CD4-positive, alpha-beta T cell (primary cell): ENCODE data around the gene C19orf81. TPM values are rescaled to one million over a fixed set of nuclear protein-coding genes. Genes with fewer than 3 reads are reported as not detected.

Experiments used
- ATAC-seq: fragments of 200-7000 bp; cut with Tn5 transposase; one replicate; pipeline ENCODE4 v1.10.0; 2022; ENCODE audit warnings: mild to moderate bottlenecking; ENCODE audit not compliant: poor library complexity
- CTCF ChIA-PET: fragments of 350-600 bp; sonication (Branson Sonifier 250); formaldehyde crosslinking; loops from one replicate; lab custom pipeline; 2021; ENCODE audit warnings: antibody characterized with exemption, inconsistent platforms; lab: Charles Lee
- POLR2A ChIA-PET: fragments of 350-600 bp; sonication (Branson Sonifier 250); formaldehyde crosslinking; loops from one replicate; lab custom pipeline; 2021; ENCODE audit warnings: antibody characterized with exemption, inconsistent platforms; lab: Charles Lee
- DNase-seq, 14 experiments: peaks; one replicate each; pipeline ENCODE4 v3.0.0-alpha.2; 2013 to 2020; ENCODE audit warnings: mixed read lengths in 2 of 14
- H3K27ac ChIP-seq, 2 donors: one replicate each; pipeline versions ENCODE4 v1.5.1 to v1.7.0; 2013; ENCODE audit warnings: low read length in 2 of 2, low read depth in 1 of 2, mild to moderate bottlenecking in 1 of 2
- H3K27me3 ChIP-seq, 2 experiments: 1 replicate in 1 of 2; 2 replicates in 1 of 2; pipeline versions ENCODE4 v1.6.1 to v1.7.0; 2013; ENCODE audit warnings: low read length in 2 of 2, control low read depth in 1 of 2, mild to moderate bottlenecking in 1 of 2, moderate library complexity in 1 of 2; ENCODE audit not compliant: insufficient read depth in 2 of 2, control insufficient read depth in 1 of 2
- H3K36me3 ChIP-seq: one replicate; pipeline ENCODE4 v1.6.1; 2013; ENCODE audit warnings: low read length, control low read depth; ENCODE audit not compliant: insufficient read depth
- H3K4me1 ChIP-seq: one replicate; pipeline ENCODE4 v1.6.1; 2013; ENCODE audit warnings: low read length, control low read depth; ENCODE audit not compliant: insufficient read depth
- H3K4me3 ChIP-seq: one replicate; pipeline ENCODE4 v1.5.1; 2013; ENCODE audit warnings: mild to moderate bottlenecking, low read length, moderate library complexity
- H3K9me3 ChIP-seq, 2 experiments: 1 replicate in 1 of 2; 2 replicates in 1 of 2; pipeline versions ENCODE4 v1.6.1 to v1.7.0; 2013; ENCODE audit warnings: low read length in 2 of 2, mild to moderate bottlenecking in 2 of 2, control low read depth in 1 of 2, moderate library complexity in 1 of 2; ENCODE audit not compliant: control insufficient read depth in 1 of 2, insufficient read depth in 1 of 2
- H3K27ac Mint-ChIP-seq: one replicate; pipeline ENCODE4 v1.8.0; 2020; ENCODE audit warnings: mixed read lengths
- H3K27me3 Mint-ChIP-seq: one replicate; pipeline ENCODE4 v1.8.0; 2021; ENCODE audit warnings: mixed read lengths
- H3K36me3 Mint-ChIP-seq: one replicate; pipeline ENCODE4 v1.8.0; 2021; ENCODE audit warnings: low read depth, mixed read lengths
- H3K4me1 Mint-ChIP-seq: one replicate; pipeline ENCODE4 v1.8.0; 2021; ENCODE audit warnings: low read depth, mixed read lengths
- H3K4me3 Mint-ChIP-seq: one replicate; pipeline ENCODE4 v1.8.0; 2020; ENCODE audit warnings: mild to moderate bottlenecking, mixed read lengths
- H3K9me3 Mint-ChIP-seq: one replicate; pipeline ENCODE4 v1.8.0; 2020; ENCODE audit warnings: mixed read lengths
- CTCF ChIP-seq: fragments of 200-600 bp; IDR thresholded peaks from one replicate; pipeline ENCODE4 v1.8.0; 2022; ENCODE audit warnings: antibody characterized with exemption, mild to moderate bottlenecking
- intact Hi-C, 2 experiments: fragments of 100-400 bp; cut with DNase I in 1 of 2; cut with micrococcal nuclease in 1 of 2; formaldehyde crosslinking; loops; one replicate each; pipeline versions ENCODE4 v1.15.1 to v1.9.0; 2023 to 2025; cut with DNase I, micrococcal nuclease
- total RNA-seq, 174 experiments: library from RNA in 2 of 174; stranded (reverse) in 2 of 174; gene quantifications; one replicate each; pipeline ENCODE4 v1.2.3 and lab custom pipeline; 2021 to 2026

Gene C19orf81
- total RNA-seq, 2 experiments from 2014 or later = not detected

DNA sequence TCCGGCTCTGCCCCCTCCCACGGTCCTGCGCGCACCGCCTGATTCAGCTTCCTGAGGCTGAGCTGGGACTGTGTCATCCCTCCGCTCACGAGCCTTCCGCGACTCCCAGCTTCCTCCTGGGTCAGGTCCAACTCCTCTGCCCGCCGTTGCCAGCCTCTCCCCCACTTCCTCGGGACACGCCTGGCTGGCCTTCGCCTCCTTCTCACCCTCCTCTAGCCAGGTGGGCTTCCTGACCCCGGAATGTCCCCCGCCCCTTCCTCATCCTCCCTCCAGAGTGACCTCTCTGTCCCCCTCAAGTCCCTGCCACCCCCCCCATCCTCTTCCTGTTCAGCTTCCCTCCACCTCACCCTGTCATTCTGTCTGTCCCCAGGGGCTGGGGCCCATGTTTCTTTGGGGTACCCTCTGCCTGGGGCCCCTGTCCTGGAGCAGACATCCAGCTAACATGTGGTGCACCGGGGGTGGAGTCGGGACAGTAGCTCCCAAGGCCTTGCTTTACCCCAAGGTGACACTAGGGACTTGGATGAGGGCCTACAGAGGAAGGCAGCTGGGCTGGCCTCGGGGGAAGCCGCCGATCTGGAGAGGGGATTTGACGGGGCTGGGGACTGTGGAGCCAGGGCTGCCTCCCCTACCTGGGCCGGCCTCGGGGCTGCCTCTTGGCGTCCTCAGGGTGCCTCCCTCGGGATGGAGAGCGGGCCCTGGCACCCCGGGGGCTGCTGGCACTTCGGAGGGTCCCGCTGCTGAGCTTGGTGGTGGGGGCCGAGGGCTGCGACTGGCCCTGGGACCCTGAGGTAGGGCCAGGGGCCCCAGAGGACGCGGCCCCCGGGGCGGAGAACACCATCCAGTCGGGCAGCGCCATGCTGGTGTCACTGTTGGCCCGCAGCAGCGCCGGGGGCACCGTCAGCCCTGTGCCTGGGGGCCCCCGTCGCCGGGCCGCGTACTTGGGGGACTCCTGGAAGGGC is 53.9 kb downstream of the C19orf81 start:
- no peaks in the 10 kb centered on the region for H3K4me1 ChIP-seq
- peaks cover 0 to 9% of the 10 kb centered on the region in 2 experiments for H3K9me3 ChIP-seq
- Mint-ChIP-seq H3K9me3 (no peaks in the 10 kb centered on the region), H3K27me3 (peaks cover 69% of the 10 kb centered on the region), H3K4me3 (no peak overlapping the region), H3K36me3 (no peaks in the 10 kb centered on the region), H3K4me1 (no peaks in the 10 kb centered on the region), H3K27ac (no peak overlapping the region)
- POLR2A ChIA-PET = no interaction called here
- DNase-seq = no peak
- H3K27ac ChIP-seq = no peak overlapping the region
- CTCF ChIA-PET = no interaction called here
- peaks cover 12 to 30% of the 10 kb centered on the region in 2 experiments for H3K27me3 ChIP-seq
- TF ChIP-seq CTCF = no peak
- H3K36me3 ChIP-seq = no peaks in the 10 kb centered on the region
- ATAC-seq = no peak
- intact Hi-C loops = no loop called here
- no peak overlapping the region for H3K4me3 ChIP-seq

DNA sequence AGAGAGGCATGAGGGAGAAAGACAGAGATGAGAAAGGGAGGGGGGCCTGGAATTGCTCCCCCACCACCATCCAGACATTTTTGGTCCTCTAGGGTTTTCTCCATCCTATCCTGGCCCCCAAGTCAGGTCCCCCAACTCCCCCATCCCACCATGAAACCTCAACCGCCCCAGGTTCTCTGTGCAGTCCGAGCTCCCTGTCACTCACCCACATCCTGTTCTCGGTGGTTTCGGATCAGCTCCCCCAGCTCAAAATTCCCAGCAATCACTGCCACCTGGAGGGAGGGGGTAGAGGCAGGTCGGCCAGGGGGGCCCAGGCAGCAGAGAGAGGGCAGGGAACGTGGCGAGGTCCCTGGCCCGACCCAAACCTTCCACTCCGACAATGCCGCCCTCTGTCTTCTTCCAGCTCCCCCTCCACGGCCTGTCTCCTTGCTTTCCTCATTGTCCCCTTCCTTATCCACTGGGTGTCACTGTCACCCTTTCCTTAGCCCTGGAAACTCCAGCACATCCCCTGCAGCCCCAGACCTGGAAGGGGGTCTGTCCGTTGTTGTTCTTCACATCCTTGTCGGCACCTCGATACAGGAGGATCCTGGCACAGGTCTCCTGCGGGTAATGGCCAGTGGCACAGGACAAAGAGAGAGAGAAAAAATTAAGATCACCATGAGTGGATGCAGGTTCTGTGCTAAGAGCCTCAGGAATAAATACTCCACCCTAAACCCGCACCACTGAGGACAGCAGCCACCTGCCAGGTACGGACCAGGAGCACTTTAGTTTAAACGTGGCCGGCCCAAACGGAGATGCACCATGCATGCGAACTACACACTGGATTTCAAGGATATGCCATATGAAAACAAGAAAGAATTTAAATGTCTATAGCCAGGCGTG is 54.9 kb downstream of the C19orf81 start:
- ChIA-PET CTCF (no interaction called here), POLR2A (no interaction called here)
- Mint-ChIP-seq H3K4me1 (no peaks in the 10 kb centered on the region), H3K9me3 (no peaks in the 10 kb centered on the region), H3K27me3 (peaks cover 64% of the 10 kb centered on the region), H3K27ac (no peak overlapping the region), H3K4me3 (no peak overlapping the region), H3K36me3 (no peaks in the 10 kb centered on the region)
- no peak overlapping the region for H3K4me3 ChIP-seq
- H3K36me3 ChIP-seq = no peaks in the 10 kb centered on the region
- peaks cover 12 to 33% of the 10 kb centered on the region in 2 experiments for H3K27me3 ChIP-seq
- H3K4me1 ChIP-seq = no peaks in the 10 kb centered on the region
- peaks cover 0 to 9% of the 10 kb centered on the region in 2 experiments for H3K9me3 ChIP-seq
- no peak for TF ChIP-seq CTCF
- intact Hi-C loops = no loop called here
- DNase-seq (no peak), ATAC-seq (no peak)
- no peak overlapping the region for H3K27ac ChIP-seq

GRCh38 chr19:50705422-50706019 is 56.3 kb downstream of the C19orf81 start:
- CTCF ChIA-PET = no interaction called here
- intact Hi-C loops = loop anchor here (1.0 to 5.0 kb wide), 3 partner anchors 77 to 1538 kb away; no protein-coding TSS in a partner anchor
- peak; percentile 71 for ATAC-seq

More at GRCh38 chr19:50705422-50706019, 56.3 kb downstream of the C19orf81 start:
- Histone ChIP-seq H3K27me3 (peaks cover 8 to 33% of the 10 kb centered on the region in 2 experiments), H3K4me3 (no peak overlapping the region), H3K27ac (no peak overlapping the region), H3K4me1 (no peaks in the 10 kb centered on the region), H3K9me3 (peaks cover 0 to 14% of the 10 kb centered on the region in 2 experiments), H3K36me3 (no peaks in the 10 kb centered on the region)
- TF ChIP-seq CTCF = peak; percentile 42
- no peaks in the 10 kb centered on the region for H3K36me3 Mint-ChIP-seq
- H3K27ac Mint-ChIP-seq = no peak overlapping the region
- H3K9me3 Mint-ChIP-seq = no peaks in the 10 kb centered on the region
- DNase-seq = peak in 5 of 14 experiments; percentile 8 to 54 (median 34)
- H3K4me1 Mint-ChIP-seq = no peaks in the 10 kb centered on the region
- no peak overlapping the region for H3K4me3 Mint-ChIP-seq
- peaks cover 54% of the 10 kb centered on the region for H3K27me3 Mint-ChIP-seq
- POLR2A ChIA-PET = interaction anchor here (0.6 kb wide), 1 partner anchor 63 kb away, joined by 3 read pairs; no protein-coding TSS in a partner anchor
